Neural progenitor cell (in vitro differentiated cells): ENCODE data around the gene BOD1L1. TPM values are rescaled to one million over a fixed set of nuclear protein-coding genes. Genes with fewer than 3 reads are reported as not detected.

Source experiments
- DNase-seq: peaks from one replicate; pipeline ENCODE4 v3.0.0-alpha.2; 2016; ENCODE audit warnings: low spot score
- H2AFZ ChIP-seq: fragments of 200-600 bp; sonication (generic); replicated peaks from 2 replicates; pipeline ENCODE4 v1.6.1; 2016; ENCODE audit warnings: antibody characterized with exemption
- H3F3A ChIP-seq: fragments of 200-600 bp; sonication (generic); 2 replicates; pipeline ENCODE4 v1.6.1; 2016; ENCODE audit warnings: antibody characterized with exemption, low read depth
- H3K27ac ChIP-seq: fragments of 200-600 bp; sonication (generic); 2 replicates; pipeline ENCODE4 v1.5.1; 2016; ENCODE audit warnings: mild to moderate bottlenecking
- H3K27me3 ChIP-seq: fragments of 200-600 bp; sonication (generic); 2 replicates; pipeline ENCODE4 v1.6.1; 2016; ENCODE audit warnings: mild to moderate bottlenecking, moderate library complexity
- H3K36me3 ChIP-seq: fragments of 200-600 bp; sonication (generic); 2 replicates; pipeline ENCODE4 v1.5.1; 2016
- H3K4me1 ChIP-seq: fragments of 200-600 bp; sonication (generic); 2 replicates; pipeline ENCODE4 v1.6.1; 2016; ENCODE audit warnings: mixed run types
- H3K4me2 ChIP-seq: fragments of 200-600 bp; sonication (generic); 2 replicates; pipeline ENCODE4 v1.6.1; 2016
- H3K4me3 ChIP-seq: fragments of 200-600 bp; sonication (generic); 2 replicates; pipeline ENCODE4 v1.5.1; 2016
- H3K79me2 ChIP-seq: fragments of 200-600 bp; sonication (generic); 2 replicates; pipeline ENCODE4 v1.6.1; 2016; ENCODE audit warnings: low read depth
- H3K9ac ChIP-seq: fragments of 200-600 bp; sonication (generic); 2 replicates; pipeline ENCODE4 v1.6.1; 2016
- H3K9me3 ChIP-seq: fragments of 200-600 bp; sonication (generic); 2 replicates; pipeline ENCODE4 v1.5.1; 2016; ENCODE audit warnings: low read depth
- H4K20me1 ChIP-seq: fragments of 200-600 bp; sonication (generic); 2 replicates; pipeline ENCODE4 v1.6.1; 2016; ENCODE audit warnings: low read depth
- H3K27ac Mint-ChIP-seq: 3 replicates; pipeline ENCODE4 v1.8.0; 2021; ENCODE audit warnings: mixed read lengths
- H3K27me3 Mint-ChIP-seq: 2 replicates; pipeline ENCODE4 v1.8.0; 2022; ENCODE audit warnings: low read depth, mild to moderate bottlenecking, inconsistent platforms, moderate library complexity, mixed read lengths; ENCODE audit not compliant: insufficient read depth
- H3K36me3 Mint-ChIP-seq: 3 replicates; pipeline ENCODE4 v1.8.0; 2021; ENCODE audit warnings: mixed read lengths
- H3K4me1 Mint-ChIP-seq: 3 replicates; pipeline ENCODE4 v1.8.0; 2021; ENCODE audit warnings: mixed read lengths
- H3K4me3 Mint-ChIP-seq: 3 replicates; pipeline ENCODE4 v1.8.0; 2021; ENCODE audit warnings: mild to moderate bottlenecking, moderate library complexity, mixed read lengths
- H3K9me3 Mint-ChIP-seq: 3 replicates; pipeline ENCODE4 v1.8.0; 2020; ENCODE audit warnings: mixed read lengths
- EZH2 ChIP-seq: fragments of 200-600 bp; sonication (generic); IDR thresholded peaks from 2 replicates; pipeline ENCODE4 v1.6.1; 2017; ENCODE audit warnings: antibody characterized with exemption, mild to moderate bottlenecking, moderate library complexity
- EZH2phosphoT487 ChIP-seq: fragments of 200-600 bp; sonication (generic); IDR thresholded peaks from 2 replicates; pipeline ENCODE4 v1.6.1; 2017; ENCODE audit warnings: antibody characterized with exemption
- total RNA-seq: library from RNA; depleted of rRNA; stranded (reverse); fragments of >200 nt; gene quantifications from 2 replicates; pipeline ENCODE4 v1.2.3, GENCODE V29; 2015; ENCODE audit warnings: low replicate concordance
- TF ChIP-seq, protein P1 (sequence below): fragments of 200-600 bp; sonication (generic); IDR thresholded peaks from 2 replicates; pipeline ENCODE4 v1.5.1; 2017; ENCODE audit warnings: antibody characterized with exemption, mild to moderate bottlenecking

The BOD1L1 gene
- 29.4 and 32.5 TPM in 2 replicates for total RNA-seq

DNA sequence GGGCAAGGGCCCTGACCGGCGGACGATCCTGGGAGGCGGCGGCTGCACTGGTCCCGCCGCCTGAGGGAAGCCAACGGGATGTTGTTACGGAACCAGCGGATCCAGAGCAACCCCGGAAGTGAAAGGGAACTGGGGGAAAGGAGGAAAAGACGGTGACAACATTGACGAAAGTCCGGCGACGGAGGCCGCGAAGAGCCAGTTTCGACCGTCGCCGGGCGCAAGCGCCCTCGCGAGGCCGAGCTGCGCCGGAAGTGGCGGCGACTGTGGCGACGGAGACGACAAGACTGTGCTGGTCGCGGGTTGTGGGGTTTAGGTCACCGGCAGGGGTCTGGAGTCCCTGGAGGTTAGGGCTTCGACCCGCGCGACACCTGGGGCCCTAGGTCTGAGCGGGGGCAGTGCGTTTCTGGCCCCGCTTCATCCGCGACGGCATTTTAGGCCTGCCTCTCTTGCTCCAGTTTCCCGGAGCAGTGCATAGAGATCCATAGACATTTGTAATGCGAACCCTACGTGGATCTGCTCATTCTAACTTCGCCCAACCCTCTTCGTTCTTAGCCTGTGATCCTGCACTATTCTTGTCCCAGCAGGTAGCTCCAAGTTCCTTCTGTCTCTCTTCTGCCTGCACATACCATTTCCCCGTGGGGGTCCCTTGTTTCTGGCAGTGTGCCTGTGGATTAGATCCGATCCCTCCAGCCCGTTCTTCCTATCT, at the start of gene BOD1L1:
Gene BOD1L1 (minus strand): TSS at position 120 of the 706 bp plus-strand sequence. CDS start 138 bp downstream, outside the sequence.
- H3K27me3 ChIP-seq: no peaks in the 10 kb centered on the region
- Mint-ChIP-seq H3K27ac (peak within 1 kb of the TSS; percentile 99), H3K27me3 (no peaks in the 10 kb centered on the region), H3K36me3 (no peaks in the 10 kb centered on the region), H3K4me3 (peak within 1 kb of the TSS; percentile 98), H3K9me3 (no peaks in the 10 kb centered on the region), H3K4me1 (peaks cover 20% of the 10 kb centered on the region)
- H3K9me3 ChIP-seq: no peaks in the 10 kb centered on the region
- peaks cover 44% of the 10 kb centered on the region for H3K79me2 ChIP-seq
- H3K9ac ChIP-seq: peak within 1 kb of the TSS; percentile 74
- peak within 1 kb of the TSS; percentile 77 for H3K4me3 ChIP-seq
- peak within 1 kb of the TSS; percentile 94 for H3K4me2 ChIP-seq
- H2AFZ ChIP-seq: peak within 1 kb of the TSS; percentile 69
- peaks cover 13% of the 10 kb centered on the region for H3K4me1 ChIP-seq
- peak; percentile 92 for DNase-seq
- peaks cover 28% of the 10 kb centered on the region for H4K20me1 ChIP-seq
- TF ChIP-seq, protein P1, sequence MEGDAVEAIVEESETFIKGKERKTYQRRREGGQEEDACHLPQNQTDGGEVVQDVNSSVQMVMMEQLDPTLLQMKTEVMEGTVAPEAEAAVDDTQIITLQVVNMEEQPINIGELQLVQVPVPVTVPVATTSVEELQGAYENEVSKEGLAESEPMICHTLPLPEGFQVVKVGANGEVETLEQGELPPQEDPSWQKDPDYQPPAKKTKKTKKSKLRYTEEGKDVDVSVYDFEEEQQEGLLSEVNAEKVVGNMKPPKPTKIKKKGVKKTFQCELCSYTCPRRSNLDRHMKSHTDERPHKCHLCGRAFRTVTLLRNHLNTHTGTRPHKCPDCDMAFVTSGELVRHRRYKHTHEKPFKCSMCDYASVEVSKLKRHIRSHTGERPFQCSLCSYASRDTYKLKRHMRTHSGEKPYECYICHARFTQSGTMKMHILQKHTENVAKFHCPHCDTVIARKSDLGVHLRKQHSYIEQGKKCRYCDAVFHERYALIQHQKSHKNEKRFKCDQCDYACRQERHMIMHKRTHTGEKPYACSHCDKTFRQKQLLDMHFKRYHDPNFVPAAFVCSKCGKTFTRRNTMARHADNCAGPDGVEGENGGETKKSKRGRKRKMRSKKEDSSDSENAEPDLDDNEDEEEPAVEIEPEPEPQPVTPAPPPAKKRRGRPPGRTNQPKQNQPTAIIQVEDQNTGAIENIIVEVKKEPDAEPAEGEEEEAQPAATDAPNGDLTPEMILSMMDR: peak; percentile 57
- no peak for TF ChIP-seq EZH2phosphoT487
- TF ChIP-seq EZH2: no peak
- no peaks in the 10 kb centered on the region for H3F3A ChIP-seq
- peak within 1 kb of the TSS; percentile 16 for H3K27ac ChIP-seq
- no peaks in the 10 kb centered on the region for H3K36me3 ChIP-seq

DNA sequence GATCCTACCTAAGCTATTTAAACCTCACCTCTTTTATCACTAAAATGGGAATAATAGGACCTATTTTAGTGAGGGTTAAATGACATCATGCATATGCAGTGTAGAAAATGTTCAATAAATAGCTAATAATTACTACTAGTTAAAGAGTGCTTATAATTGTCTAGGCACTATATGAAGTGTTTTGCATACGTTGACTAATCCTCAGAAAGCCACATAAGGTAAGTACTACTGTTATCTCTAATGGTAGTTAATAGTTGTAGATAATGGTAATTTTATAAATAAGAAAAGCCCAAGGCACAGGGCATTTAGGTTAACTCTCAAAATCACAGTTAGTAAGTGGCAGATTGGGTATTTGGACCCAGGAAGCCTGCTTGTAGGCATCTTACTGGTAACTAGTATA, 47.4 kb upstream of the BOD1L1 start:
- no peaks in the 10 kb centered on the region for H3K9me3 ChIP-seq
- H3K36me3 Mint-ChIP-seq: no peaks in the 10 kb centered on the region
- DNase-seq: no peak
- no peak overlapping the region for H3K4me3 ChIP-seq
- H3K9ac ChIP-seq: no peak overlapping the region
- H3K27ac ChIP-seq: no peak overlapping the region
- TF ChIP-seq EZH2: no peak
- H3K4me1 Mint-ChIP-seq: no peaks in the 10 kb centered on the region
- H2AFZ ChIP-seq: no peak overlapping the region
- no peaks in the 10 kb centered on the region for H3K27me3 ChIP-seq
- no peaks in the 10 kb centered on the region for H3K36me3 ChIP-seq
- H3K4me1 ChIP-seq: no peaks in the 10 kb centered on the region
- H3F3A ChIP-seq: no peaks in the 10 kb centered on the region
- no peaks in the 10 kb centered on the region for H3K79me2 ChIP-seq
- no peaks in the 10 kb centered on the region for H4K20me1 ChIP-seq
- H3K27ac Mint-ChIP-seq: no peak overlapping the region
- no peak overlapping the region for H3K4me2 ChIP-seq
- H3K9me3 Mint-ChIP-seq: peaks cover 8% of the 10 kb centered on the region
- H3K27me3 Mint-ChIP-seq: no peaks in the 10 kb centered on the region
- no peak overlapping the region for H3K4me3 Mint-ChIP-seq

- Histone ChIP-seq H4K20me1 (no peaks in the 10 kb centered on the region), H3F3A (no peaks in the 10 kb centered on the region), H3K79me2 (no peaks in the 10 kb centered on the region), H2AFZ (no peak overlapping the region), H3K36me3 (no peaks in the 10 kb centered on the region), H3K9me3 (no peaks in the 10 kb centered on the region), H3K27me3 (no peaks in the 10 kb centered on the region), H3K9ac (no peak overlapping the region), H3K4me2 (no peak overlapping the region), H3K4me3 (no peak overlapping the region), H3K4me1 (no peaks in the 10 kb centered on the region), H3K27ac (no peak overlapping the region)
- H3K4me1 Mint-ChIP-seq: no peaks in the 10 kb centered on the region
- DNase-seq: no peak
- no peak overlapping the region for H3K27ac Mint-ChIP-seq
- H3K4me3 Mint-ChIP-seq: no peak overlapping the region
- no peaks in the 10 kb centered on the region for H3K36me3 Mint-ChIP-seq
- H3K9me3 Mint-ChIP-seq: peaks cover 8% of the 10 kb centered on the region
- no peak for TF ChIP-seq EZH2phosphoT487
- TF ChIP-seq, protein P1: no peak
- H3K27me3 Mint-ChIP-seq: peaks cover 6% of the 10 kb centered on the region
Measured at GRCh38 chr4:13673167-13673566, 45.6 kb upstream of the BOD1L1 start.

DNA sequence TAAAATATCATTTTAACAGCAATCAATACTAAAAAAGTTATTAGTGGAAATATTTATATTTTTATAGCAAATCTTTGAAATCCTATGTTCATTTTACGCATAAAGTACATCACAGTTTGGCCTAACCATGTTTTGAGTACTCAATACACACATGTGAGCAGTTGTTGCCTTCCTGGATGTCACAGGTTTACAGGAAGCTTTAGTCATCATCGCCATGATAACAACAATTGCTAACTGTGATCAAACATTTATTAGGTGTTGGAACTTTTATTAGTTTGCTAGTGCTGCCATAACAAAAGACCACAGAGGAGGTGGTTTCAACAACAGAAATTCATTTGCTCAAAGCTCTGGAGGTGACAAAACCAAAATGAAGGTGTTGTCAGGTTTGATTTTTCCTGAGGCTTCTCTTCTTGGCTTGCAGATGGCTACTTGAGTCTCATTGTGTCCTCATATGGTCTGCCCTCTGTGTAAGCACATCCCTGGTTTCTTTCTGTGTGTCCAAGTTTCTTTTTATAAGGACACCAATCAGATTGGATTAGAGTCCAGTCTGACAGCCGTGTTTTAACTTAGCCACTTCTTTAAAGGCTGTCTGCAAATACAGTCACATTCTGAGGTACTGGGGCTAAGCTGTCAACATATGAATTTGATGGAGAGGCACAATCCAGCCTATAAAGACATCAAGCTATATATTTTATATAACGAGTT, 43.1 kb upstream of the BOD1L1 start:
- no peak for DNase-seq
- peaks cover 6% of the 10 kb centered on the region for H3K27me3 Mint-ChIP-seq
- Histone ChIP-seq H3K27me3 (no peaks in the 10 kb centered on the region), H3K9me3 (no peaks in the 10 kb centered on the region), H3K79me2 (no peaks in the 10 kb centered on the region), H2AFZ (no peak overlapping the region), H3K4me3 (no peak overlapping the region), H4K20me1 (no peaks in the 10 kb centered on the region), H3F3A (no peaks in the 10 kb centered on the region), H3K36me3 (no peaks in the 10 kb centered on the region), H3K9ac (no peak overlapping the region), H3K27ac (no peak overlapping the region), H3K4me1 (no peaks in the 10 kb centered on the region), H3K4me2 (no peak overlapping the region)
- H3K27ac Mint-ChIP-seq: no peak overlapping the region
- H3K36me3 Mint-ChIP-seq: no peaks in the 10 kb centered on the region
- no peak overlapping the region for H3K4me3 Mint-ChIP-seq
- peaks cover 8% of the 10 kb centered on the region for H3K9me3 Mint-ChIP-seq
- H3K4me1 Mint-ChIP-seq: no peaks in the 10 kb centered on the region
- TF ChIP-seq, protein P1: no peak
